ENCODE measurements around the gene ZNF334. TPM values are rescaled to one million over a fixed set of nuclear protein-coding genes. Genes with fewer than 3 reads are reported as not detected.

ZNF334 gene
- polyA plus RNA-seq, 1 donor (not counting 4 experiments of a cell fraction or from before 2014, with no cell fraction given), result 1.3 TPM

- H2AFZ ChIP-seq (ENCODE audit: control insufficient read depth, low read length), result no peak overlapping the region
- H3K9ac ChIP-seq (ENCODE audit: control insufficient read depth, extremely low read depth, insufficient read depth, low read length), result no peak overlapping the region
- no peaks in the 10 kb centered on the region for H3K27me3 ChIP-seq (ENCODE audit: control insufficient read depth, extremely low read depth, insufficient read depth, low read length)
- no peak overlapping the region for H3K4me2 ChIP-seq (ENCODE audit: control insufficient read depth, extremely low read depth, insufficient read depth, low read depth, low read length)
- no peaks in the 10 kb centered on the region for H3K4me1 ChIP-seq (ENCODE audit: control insufficient read depth, extremely low read depth, insufficient read depth, low read length)
- H3K27ac ChIP-seq (ENCODE audit: control insufficient read depth, insufficient read depth, low read length), result no peak overlapping the region
- no peaks in the 10 kb centered on the region for H3K36me3 ChIP-seq (ENCODE audit: control insufficient read depth in 2 of 2, extremely low read depth in 1 of 2, insufficient read depth in 2 of 2, low read length in 2 of 2)
- no peaks in the 10 kb centered on the region for H4K20me1 ChIP-seq (ENCODE audit: control insufficient read depth, extremely low read depth, insufficient read depth, low read length)
- H3K4me3 ChIP-seq (ENCODE audit: control insufficient read depth in 2 of 3, extremely low read depth in 1 of 3, insufficient read depth in 2 of 3, low read depth in 1 of 3, low read length in 3 of 3), result no peak overlapping the region
- TF ChIP-seq EZH2 (IDR thresholded peaks at IDR 0.05; ENCODE audit: low read length) (no peak), CTCF (optimal IDR thresholded peaks at IDR 0.05 in 1 of 3, IDR thresholded peaks at IDR 0.05 in 1 of 3, conservative IDR thresholded peaks at IDR 0.05 in 1 of 3; ENCODE audit: extremely low read depth in 1 of 3, insufficient read depth in 2 of 3, low read length in 3 of 3) (no peak)
- DNase-seq (ENCODE audit: low read depth, low spot score), result no peak
- no peaks in the 10 kb centered on the region for H3K9me3 ChIP-seq (ENCODE audit: control insufficient read depth, low read depth, low read length)
- no peak for FAIRE-seq
- no peaks in the 10 kb centered on the region for H3K9me1 ChIP-seq (ENCODE audit: control insufficient read depth, extremely low read depth, insufficient read depth, low read length)
- no peaks in the 10 kb centered on the region for H3K79me2 ChIP-seq (ENCODE audit: control insufficient read depth, insufficient read depth, low read length)
- dilution Hi-C loops (cut with MboI; ENCODE audit: extremely low pct_ligation_motif_present, low sequenced_read_pairs), result no loop called here
These were observed 22.0 kb downstream of the ZNF334 start for GRCh38 chr20:46491354-46491753.

GRCh38 chr20:46488451-46488850, 24.9 kb downstream of the ZNF334 start:
- H3K9ac ChIP-seq (ENCODE audit: control insufficient read depth, extremely low read depth, insufficient read depth, low read length), result no peak overlapping the region
- H3K4me1 ChIP-seq (ENCODE audit: control insufficient read depth, extremely low read depth, insufficient read depth, low read length), result no peaks in the 10 kb centered on the region
- no peaks in the 10 kb centered on the region for H4K20me1 ChIP-seq (ENCODE audit: control insufficient read depth, extremely low read depth, insufficient read depth, low read length)
- H3K79me2 ChIP-seq (ENCODE audit: control insufficient read depth, insufficient read depth, low read length), result no peaks in the 10 kb centered on the region
- no peak overlapping the region for H2AFZ ChIP-seq (ENCODE audit: control insufficient read depth, low read length)
- TF ChIP-seq EZH2 (IDR thresholded peaks at IDR 0.05; ENCODE audit: low read length) (no peak), CTCF (optimal IDR thresholded peaks at IDR 0.05 in 1 of 3, IDR thresholded peaks at IDR 0.05 in 1 of 3, conservative IDR thresholded peaks at IDR 0.05 in 1 of 3; ENCODE audit: extremely low read depth in 1 of 3, insufficient read depth in 2 of 3, low read length in 3 of 3) (no peak)
- no peak overlapping the region for H3K4me3 ChIP-seq (ENCODE audit: control insufficient read depth in 2 of 3, extremely low read depth in 1 of 3, insufficient read depth in 2 of 3, low read depth in 1 of 3, low read length in 3 of 3)
- no peak overlapping the region for H3K4me2 ChIP-seq (ENCODE audit: control insufficient read depth, extremely low read depth, insufficient read depth, low read depth, low read length)
- no peak for DNase-seq (ENCODE audit: low read depth, low spot score)
- peaks cover 2% of the 10 kb centered on the region for H3K27me3 ChIP-seq (ENCODE audit: control insufficient read depth, extremely low read depth, insufficient read depth, low read length)
- H3K36me3 ChIP-seq (ENCODE audit: control insufficient read depth in 2 of 2, extremely low read depth in 1 of 2, insufficient read depth in 2 of 2, low read length in 2 of 2), result no peaks in the 10 kb centered on the region
- no peaks in the 10 kb centered on the region for H3K9me1 ChIP-seq (ENCODE audit: control insufficient read depth, extremely low read depth, insufficient read depth, low read length)
- H3K27ac ChIP-seq (ENCODE audit: control insufficient read depth, insufficient read depth, low read length), result no peak overlapping the region
- FAIRE-seq, result no peak
- no peaks in the 10 kb centered on the region for H3K9me3 ChIP-seq (ENCODE audit: control insufficient read depth, low read depth, low read length)
- dilution Hi-C loops (cut with MboI; ENCODE audit: extremely low pct_ligation_motif_present, low sequenced_read_pairs), result no loop called here
